AG08396 (cell line): ENCODE measurements around the gene TBX15.

Experiments used
- DNase-seq: peaks from one replicate; pipeline ENCODE4 v3.0.0; 2012; ENCODE audit warnings: low spot score, mixed read lengths

The TBX15 gene

GRCh38 chr1:118890851-118891384, 97.2 kb downstream of the TBX15 start:
- no peak for DNase-seq

- DNase-seq = no peak
These were observed 103.2 kb downstream of the TBX15 start for GRCh38 chr1:118884946-118885345.

- DNase-seq = no peak
These were observed 106.4 kb downstream of the TBX15 start for GRCh38 chr1:118881751-118882150.

GRCh38 chr1:118878661-118879060, 109.5 kb downstream of the TBX15 start:
- DNase-seq = no peak

- no peak for DNase-seq
These were observed 110.3 kb downstream of the TBX15 start for GRCh38 chr1:118877668-118878396.

- no peak for DNase-seq
These were observed 116.5 kb downstream of the TBX15 start for GRCh38 chr1:118871582-118872171.

GRCh38 chr1:118868387-118868786, 119.8 kb downstream of the TBX15 start:
- no peak for DNase-seq

- no peak for DNase-seq
These were observed 121.8 kb downstream of the TBX15 start for GRCh38 chr1:118866330-118866729.

- DNase-seq = no peak
These were observed 124.5 kb downstream of the TBX15 start for GRCh38 chr1:118863688-118864087.

- DNase-seq = no peak
These were observed 125.4 kb downstream of the TBX15 start for GRCh38 chr1:118862755-118863154.

- no peak for DNase-seq
These were observed 126.9 kb downstream of the TBX15 start for GRCh38 chr1:118861216-118861615.

- no peak for DNase-seq
These were observed 128.1 kb downstream of the TBX15 start for GRCh38 chr1:118859999-118860398.

GRCh38 chr1:118846443-118846842, 141.7 kb downstream of the TBX15 start:
- no peak for DNase-seq

GRCh38 chr1:118842452-118843201, 145.5 kb downstream of the TBX15 start:
- no peak for DNase-seq

GRCh38 chr1:118841521-118841920, 146.6 kb downstream of the TBX15 start:
- DNase-seq = no peak
